AG10803 (cell line): Measurements from ENCODE around the gene HAGHL.
A peak's percentile ranks its signal among the peaks of the same experiment; 100 is the strongest.

ENCODE experiments used
- DNase-seq: peaks from one replicate; pipeline ENCODE4 v3.0.0; 2010; ENCODE audit warnings: low read depth
- H3K4me3 ChIP-seq: 2 replicates; pipeline ENCODE4 v1.5.1; 2011; ENCODE audit warnings: mild to moderate bottlenecking, low read length, control low read depth
- TF ChIP-seq, protein P1 (sequence below): conservative IDR thresholded peaks from 2 replicates; pipeline ENCODE4 v1.5.1; 2011; ENCODE audit warnings: mild to moderate bottlenecking, low read length, control low read depth, inconsistent platforms

HAGHL gene

GRCh38 chr16:716200-716568 lies 10.7 kb upstream of the HAGHL start:
- peak; percentile 38 for DNase-seq
- TF ChIP-seq, protein P1, sequence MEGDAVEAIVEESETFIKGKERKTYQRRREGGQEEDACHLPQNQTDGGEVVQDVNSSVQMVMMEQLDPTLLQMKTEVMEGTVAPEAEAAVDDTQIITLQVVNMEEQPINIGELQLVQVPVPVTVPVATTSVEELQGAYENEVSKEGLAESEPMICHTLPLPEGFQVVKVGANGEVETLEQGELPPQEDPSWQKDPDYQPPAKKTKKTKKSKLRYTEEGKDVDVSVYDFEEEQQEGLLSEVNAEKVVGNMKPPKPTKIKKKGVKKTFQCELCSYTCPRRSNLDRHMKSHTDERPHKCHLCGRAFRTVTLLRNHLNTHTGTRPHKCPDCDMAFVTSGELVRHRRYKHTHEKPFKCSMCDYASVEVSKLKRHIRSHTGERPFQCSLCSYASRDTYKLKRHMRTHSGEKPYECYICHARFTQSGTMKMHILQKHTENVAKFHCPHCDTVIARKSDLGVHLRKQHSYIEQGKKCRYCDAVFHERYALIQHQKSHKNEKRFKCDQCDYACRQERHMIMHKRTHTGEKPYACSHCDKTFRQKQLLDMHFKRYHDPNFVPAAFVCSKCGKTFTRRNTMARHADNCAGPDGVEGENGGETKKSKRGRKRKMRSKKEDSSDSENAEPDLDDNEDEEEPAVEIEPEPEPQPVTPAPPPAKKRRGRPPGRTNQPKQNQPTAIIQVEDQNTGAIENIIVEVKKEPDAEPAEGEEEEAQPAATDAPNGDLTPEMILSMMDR = no peak
- H3K4me3 ChIP-seq = peak overlapping the region; percentile 58

DNA sequence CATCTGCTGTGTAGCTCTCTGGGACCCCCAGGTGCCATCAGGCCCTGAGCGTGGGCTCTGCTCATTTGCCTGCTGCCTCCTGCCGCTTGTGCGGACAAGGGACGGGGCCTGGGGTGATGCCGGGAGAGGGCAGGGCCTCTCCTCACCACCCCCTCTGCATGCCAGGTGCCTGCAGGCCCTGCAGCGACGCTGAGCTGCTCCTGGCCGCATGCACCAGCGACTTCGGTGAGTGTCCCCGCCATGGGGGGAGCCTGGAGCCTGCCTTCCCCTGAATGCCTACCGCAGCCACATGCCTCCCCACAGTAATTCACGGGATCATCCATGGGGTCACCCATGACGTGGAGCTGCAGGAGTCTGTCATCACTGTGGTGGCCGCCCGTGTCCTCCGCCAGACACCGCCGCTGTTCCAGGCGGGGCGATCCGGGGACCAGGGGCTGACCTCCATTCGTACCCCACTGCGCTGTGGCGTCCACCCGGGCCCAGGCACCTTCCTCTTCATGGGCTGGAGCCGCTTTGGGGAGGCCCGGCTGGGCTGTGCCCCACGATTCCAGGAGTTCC lies 10.1 kb upstream of the HAGHL start:
- H3K4me3 ChIP-seq = no peak overlapping the region
- TF ChIP-seq, protein P1 = no peak
- DNase-seq = no peak

DNA sequence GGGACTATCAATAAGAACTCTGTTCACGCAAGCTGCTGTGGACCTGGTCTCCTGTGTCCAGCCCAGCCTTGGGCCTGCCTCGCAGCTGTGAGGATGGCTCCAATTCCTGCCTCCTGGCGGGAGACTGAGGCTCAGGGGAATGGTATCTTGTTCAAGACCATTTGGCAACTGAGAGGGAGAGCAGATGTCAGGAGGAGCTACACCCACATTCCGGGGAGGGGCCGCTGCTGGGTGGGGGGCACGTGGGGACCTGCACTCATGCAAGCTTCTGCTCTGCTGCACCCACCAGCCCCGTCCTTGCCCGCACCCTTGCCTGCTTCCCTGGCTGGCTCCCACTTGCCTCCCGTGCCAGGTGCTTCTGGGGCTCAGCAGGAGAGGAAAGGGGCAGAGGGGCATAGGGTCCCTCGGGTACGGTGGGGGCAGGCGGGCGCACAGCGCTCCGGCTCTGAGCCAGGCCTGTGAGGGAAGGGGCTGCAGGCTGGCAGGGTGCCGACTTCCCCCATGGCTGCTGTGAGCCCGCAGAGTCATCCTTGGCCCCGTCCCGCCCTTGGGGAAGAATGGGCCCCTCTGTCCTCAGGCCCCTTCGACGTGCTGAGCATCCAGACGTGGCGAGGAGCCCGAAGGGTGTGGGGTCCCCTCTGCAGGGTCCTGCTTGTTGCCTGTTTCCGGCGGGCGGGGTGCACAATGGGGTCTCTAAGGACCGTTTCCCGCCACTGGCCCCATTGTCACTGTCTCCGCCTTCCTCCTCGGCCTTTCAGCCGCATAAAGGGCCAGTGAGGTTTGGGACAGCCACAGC lies 9.3 kb upstream of the HAGHL start:
- H3K4me3 ChIP-seq = no peak overlapping the region
- TF ChIP-seq, protein P1 = no peak
- no peak for DNase-seq

DNA sequence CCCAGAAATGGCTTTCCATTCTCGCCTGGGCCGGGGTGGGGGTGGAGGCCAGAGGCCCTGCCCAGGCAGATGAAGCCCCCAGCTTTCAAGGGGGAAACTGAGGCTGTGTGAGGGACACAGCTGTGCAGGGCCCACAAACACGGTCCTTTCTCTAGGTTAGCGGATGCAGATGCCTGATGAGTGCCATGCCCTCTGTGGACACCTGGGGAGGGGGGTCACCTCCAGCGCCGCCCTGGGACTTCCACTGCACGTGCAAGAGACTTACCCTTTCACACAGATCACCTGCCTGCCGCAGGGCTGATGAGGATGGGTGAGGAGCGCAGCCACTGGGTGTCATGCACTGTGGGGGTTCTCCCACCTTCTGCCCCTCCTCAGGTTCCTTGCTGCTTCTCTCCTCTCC lies 8.5 kb upstream of the HAGHL start:
- no peak for DNase-seq
- TF ChIP-seq, protein P1 = no peak
- no peak overlapping the region for H3K4me3 ChIP-seq

DNA sequence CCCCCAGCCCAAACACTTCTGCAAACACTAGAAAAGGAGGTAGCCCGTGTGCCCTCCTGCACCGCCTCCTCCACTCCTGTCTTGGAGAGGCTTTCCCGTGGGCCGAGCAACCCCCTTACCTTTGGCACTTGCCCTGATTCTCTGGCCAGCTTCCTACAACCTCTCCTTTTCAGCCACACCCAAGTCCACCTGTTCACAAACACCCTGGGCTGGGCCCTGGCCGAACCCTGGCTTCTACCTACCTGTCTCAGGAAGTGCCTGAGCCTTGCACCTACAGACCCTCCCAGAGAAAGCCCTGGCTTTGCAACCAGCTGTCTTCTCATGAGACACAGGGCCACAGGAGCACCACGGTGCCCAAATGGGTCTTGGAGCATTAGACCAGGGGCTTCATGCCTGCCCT lies 8.0 kb upstream of the HAGHL start:
- TF ChIP-seq, protein P1 = no peak
- DNase-seq = no peak
- H3K4me3 ChIP-seq = no peak overlapping the region

GRCh38 chr16:719815-720446 lies 7.0 kb upstream of the HAGHL start:
- DNase-seq = no peak
- H3K4me3 ChIP-seq = peak overlapping the region; percentile 70
- TF ChIP-seq, protein P1 = peak; percentile 29
